GM12878 (cell line): ENCODE results near the gene ALCAM. TPM values are rescaled to one million over a fixed set of nuclear protein-coding genes. Genes with fewer than 3 reads are reported as not detected.

Experiments used
- ATAC-seq: fragments of 200-7000 bp; cut with Tn5 transposase; 3 replicates; pipeline ENCODE4 v1.9.1; 2020; ENCODE audit warnings: mild to moderate bottlenecking, moderate library complexity
- BruUV-seq: library from RNA; stranded (reverse); fragments of 400-500 nt; replicated peaks from 2 replicates; lab custom pipeline; 2021; lab: Mats Ljungman, UMichigan
- CTCF ChIA-PET: fragments of 300-600 bp; sonication (Branson Sonifier 250); formaldehyde crosslinking; extraction: SDS; loops from one replicate; lab custom pipeline; 2021; ENCODE audit warnings: inconsistent platforms; lab: Yijun Ruan, JAX
- POLR2A ChIA-PET: fragments of 350-600 bp; formaldehyde crosslinking; extraction: SDS; loops from one replicate; lab custom pipeline; 2021; ENCODE audit warnings: inconsistent platforms; lab: Charles Lee
- RAD21 ChIA-PET: fragments of 300-600 bp; sonication (Branson Sonifier 250); formaldehyde crosslinking; loops from one replicate; lab custom pipeline; 2023; ENCODE audit warnings: antibody characterized with exemption; ENCODE audit not compliant: unreplicated experiment; lab: Charles Lee
- SMC1A ChIA-PET: fragments of 300-600 bp; sonication (Branson Sonifier 250); formaldehyde crosslinking; loops from one replicate; lab custom pipeline; 2023; ENCODE audit not compliant: unreplicated experiment, uncharacterized antibody; lab: Charles Lee
- DNase-seq: peaks from one replicate; pipeline ENCODE4 v3.0.0-alpha.2; 2011; ENCODE audit warnings: low read depth, low spot score
- FAIRE-seq: peaks from 3 replicates; lab custom pipeline; 2011; peaks lifted over from hg19 to GRCh38; lab: Jason Lieb, UNC
- H2AFZ ChIP-seq: 2 replicates; pipeline ENCODE4 v1.6.0; 2011; ENCODE audit warnings: low read depth, low read length, control low read depth; ENCODE audit not compliant: control insufficient read depth
- H3K27ac ChIP-seq: 2 replicates; pipeline ENCODE4 v1.5.1; 2011; ENCODE audit warnings: control low read depth; ENCODE audit not compliant: control insufficient read depth, insufficient read depth
- H3K27me3 ChIP-seq, 2 experiments: replicated peaks in 1 of 2; 2 replicates each; pipeline versions ENCODE4 v1.6.0 to v1.6.1; 2011; ENCODE audit warnings: low read length in 1 of 2; ENCODE audit not compliant: control insufficient read depth in 2 of 2, insufficient read depth in 2 of 2
- H3K36me3 ChIP-seq, 2 experiments: 2 replicates each; pipeline ENCODE4 v1.5.1; 2011; ENCODE audit warnings: low read length in 1 of 2; ENCODE audit not compliant: control insufficient read depth in 2 of 2, insufficient read depth in 2 of 2
- H3K4me1 ChIP-seq: 2 replicates; pipeline ENCODE4 v1.6.1; 2011; ENCODE audit warnings: mild to moderate bottlenecking, low read length, moderate library complexity, mixed read lengths; ENCODE audit not compliant: control insufficient read depth, insufficient read depth
- H3K4me2 ChIP-seq: 2 replicates; pipeline ENCODE4 v1.6.0; 2011; ENCODE audit warnings: control low read depth; ENCODE audit not compliant: control insufficient read depth, insufficient read depth
- H3K4me3 ChIP-seq: fragments of 200-600 bp; sonication (generic); 2 replicates; pipeline ENCODE4 v1.5.1; 2016
- H3K79me2 ChIP-seq: 2 replicates; pipeline ENCODE4 v1.6.0; 2011; ENCODE audit warnings: low read length; ENCODE audit not compliant: control insufficient read depth, insufficient read depth
- H3K9ac ChIP-seq: 2 replicates; pipeline ENCODE4 v1.8.0; 2011; ENCODE audit warnings: low read length, control low read depth, mixed read lengths; ENCODE audit not compliant: control insufficient read depth, insufficient read depth
- H3K9me3 ChIP-seq: replicated peaks from 3 replicates; pipeline ENCODE4 v1.5.1; 2011; ENCODE audit warnings: mild to moderate bottlenecking, low read length; ENCODE audit not compliant: control insufficient read depth, insufficient read depth
- H4K20me1 ChIP-seq: 2 replicates; pipeline ENCODE4 v1.6.0; 2011; ENCODE audit not compliant: control insufficient read depth, insufficient read depth
- BRCA1 ChIP-seq: IDR thresholded peaks from 2 replicates; pipeline ENCODE4 v1.6.1; 2011; ENCODE audit warnings: low read depth, low read length, improper control_type of control experiment
- EED ChIP-seq: sonication (generic); IDR thresholded peaks from 2 replicates; pipeline ENCODE4 v1.6.1; 2016; ENCODE audit warnings: antibody characterized with exemption, low read depth
- HDAC2 ChIP-seq: fragments of 200-600 bp; sonication (generic); IDR thresholded peaks from 2 replicates; pipeline ENCODE4 v1.6.1; 2017
- KDM1A ChIP-seq: fragments of 200-600 bp; sonication (generic); IDR thresholded peaks from 2 replicates; pipeline ENCODE4 v1.6.1; 2016; ENCODE audit warnings: borderline replicate concordance
- MTA3 ChIP-seq: IDR thresholded peaks from 2 replicates; pipeline ENCODE4 v1.6.1; 2012; ENCODE audit warnings: low read length, inconsistent platforms, borderline replicate concordance
- MXI1 ChIP-seq: fragments of 150-350 bp; IDR thresholded peaks from 2 replicates; pipeline ENCODE4 v1.6.1; 2011; ENCODE audit warnings: low read depth, mild to moderate bottlenecking, inconsistent platforms, low read length, improper control_type of control experiment
- NFYB ChIP-seq: IDR thresholded peaks from 2 replicates; pipeline ENCODE4 v1.6.1; 2011; ENCODE audit warnings: low read depth, mild to moderate bottlenecking, low read length, improper control_type of control experiment, moderate library complexity; ENCODE audit not compliant: insufficient read depth
- RAD21 ChIP-seq: IDR thresholded peaks from 2 replicates; pipeline ENCODE4 v1.6.1; 2011; ENCODE audit warnings: mild to moderate bottlenecking, low read depth, low read length, moderate library complexity; ENCODE audit not compliant: insufficient read depth
- RCOR1 ChIP-seq: conservative IDR thresholded peaks from 2 replicates; pipeline ENCODE4 v1.6.1; 2012; ENCODE audit warnings: low read depth, low read length, improper control_type of control experiment
- TARDBP ChIP-seq: IDR thresholded peaks from 2 replicates; pipeline ENCODE4 v1.6.1; 2016; ENCODE audit warnings: borderline replicate concordance
- WGBS: methylation state at CpG from one replicate; pipeline ENCODE4 v1.1.6; 2016; ENCODE audit warnings: low lambda C conversion rate; ENCODE audit not compliant: insufficient replicate concordance, insufficient coverage; ENCODE audit errors: missing lambda C conversion rate; 5-methylcytosine and 5-hydroxymethylcytosine counted together
- in situ Hi-C: fragments of 300-500 bp; cut with MboI; formaldehyde crosslinking; loops from 9 replicates; pipeline ENCODE4 v1.14.3; 2018; ENCODE audit warnings: mixed read lengths
- intact Hi-C: fragments of 100-400 bp; cut with micrococcal nuclease; formaldehyde crosslinking; loops from one replicate; pipeline ENCODE4 v1.14.2; 2022; ENCODE audit not compliant: unreplicated experiment
- polyA plus RNA-seq, 11 experiments: library from polyadenylated mRNA; depleted of rRNA in 4 of 11; unstranded in 6 of 11; stranded (reverse) in 5 of 11; fragments of >200 nt; fragmentation: Nextera tagmentation in 4 of 11; fragmentation: Illumina TruSeq in 1 of 11; extraction: Ambion mirVana in 4 of 11; extraction: Trizol in 1 of 11; gene quantifications; 1 replicate in 1 of 11; 2 replicates in 10 of 11; pipeline versions ENCODE4 v1.2.1 to v1.2.3, GENCODE V29; 2011 to 2016; ENCODE audit warnings: inconsistent platforms in 2 of 11, missing spikeins in 2 of 11, low read depth in 1 of 11
- total RNA-seq, 4 experiments: library from RNA; depleted of rRNA in 3 of 4; stranded (reverse); fragments of >200 nt in 3 of 4; fragmentation: Illumina TruSeq in 1 of 4; extraction: Trizol in 1 of 4; gene quantifications; 2 replicates each; pipeline versions ENCODE4 v1.2.1 to v1.2.3, GENCODE V29; 2013 to 2021
- TF ChIP-seq, protein P1 (sequence below): fragments of 450-650 bp; IDR thresholded peaks from 2 replicates; pipeline ENCODE4 v1.6.1; 2016; ENCODE audit warnings: mild to moderate bottlenecking
- TF ChIP-seq, protein P2 (sequence below): IDR thresholded peaks from 2 replicates; pipeline ENCODE4 v1.6.1; 2012; ENCODE audit warnings: low read depth, low read length, improper control_type of control experiment
- TF ChIP-seq, protein P3 (sequence below): IDR thresholded peaks from 2 replicates; pipeline ENCODE4 v1.6.1; 2012; ENCODE audit warnings: low read length, inconsistent platforms
- TF ChIP-seq, protein P4 (sequence below): fragments of 450-650 bp; formaldehyde crosslinking; IDR thresholded peaks from 2 replicates; pipeline ENCODE4 v1.4.0; 2022; ENCODE audit warnings: mild to moderate bottlenecking, moderate library complexity
- TF ChIP-seq, protein P5 (sequence below): fragments of 450-650 bp; formaldehyde crosslinking; IDR thresholded peaks from 2 replicates; pipeline ENCODE4 v1.4.0; 2020; ENCODE audit warnings: mild to moderate bottlenecking, moderate library complexity

The ALCAM gene
- total and polyA plus RNA-seq, 10 of the 15 experiments (the other 5 are each of a cell fraction or from before 2014, with no cell fraction given): 12.2 to 54.2 (median 32.6) TPM

DNA sequence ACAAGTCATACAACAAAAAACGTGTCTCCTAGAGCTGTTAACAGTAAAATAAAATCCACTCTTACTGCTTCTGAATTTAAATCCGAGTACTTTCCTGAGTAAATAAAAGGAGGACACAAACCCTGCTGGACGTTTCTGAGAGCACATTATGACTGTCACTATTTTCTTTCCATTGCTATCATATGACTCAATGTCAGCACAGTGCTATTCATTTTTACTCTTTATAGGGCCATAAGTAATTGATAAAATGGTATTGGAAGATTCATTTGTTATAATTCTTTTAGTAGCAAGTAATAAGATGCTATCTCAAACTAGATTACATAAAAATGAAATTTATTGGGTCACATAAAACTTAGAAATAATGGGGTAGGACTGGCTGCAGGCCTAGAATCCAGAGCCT, 68.6 kb downstream of the ALCAM start:
- POLR2A ChIA-PET: no interaction called here
- WGBS: 82% methylated on average over 3 of the region's 3 CpGs
- no peaks in the 10 kb centered on the region; the same call in 2 of the 3 replicates for H3K9me3 ChIP-seq
- H3K9ac ChIP-seq: no peak overlapping the region
- H3K27me3 ChIP-seq: no peaks in the 10 kb centered on the region
- H4K20me1 ChIP-seq: no peaks in the 10 kb centered on the region
- in situ Hi-C loops (no loop called here), intact Hi-C loops (no loop called here)
- RAD21 ChIA-PET: no interaction called here
- no peak overlapping the region for H3K4me2 ChIP-seq
- no peaks in the 10 kb centered on the region for H3K79me2 ChIP-seq
- DNase-seq (no peak), FAIRE-seq (no peak), ATAC-seq (no peak)
- H3K36me3 ChIP-seq: no peaks in the 10 kb centered on the region
- SMC1A ChIA-PET: no interaction called here
- CTCF ChIA-PET: no interaction called here
- H3K4me1 ChIP-seq: no peaks in the 10 kb centered on the region
- H3K27ac ChIP-seq: no peak overlapping the region
- no TSS peak for BruUV-seq
- H2AFZ ChIP-seq: no peak overlapping the region
- H3K4me3 ChIP-seq: no peak overlapping the region
- TF ChIP-seq, protein P1, sequence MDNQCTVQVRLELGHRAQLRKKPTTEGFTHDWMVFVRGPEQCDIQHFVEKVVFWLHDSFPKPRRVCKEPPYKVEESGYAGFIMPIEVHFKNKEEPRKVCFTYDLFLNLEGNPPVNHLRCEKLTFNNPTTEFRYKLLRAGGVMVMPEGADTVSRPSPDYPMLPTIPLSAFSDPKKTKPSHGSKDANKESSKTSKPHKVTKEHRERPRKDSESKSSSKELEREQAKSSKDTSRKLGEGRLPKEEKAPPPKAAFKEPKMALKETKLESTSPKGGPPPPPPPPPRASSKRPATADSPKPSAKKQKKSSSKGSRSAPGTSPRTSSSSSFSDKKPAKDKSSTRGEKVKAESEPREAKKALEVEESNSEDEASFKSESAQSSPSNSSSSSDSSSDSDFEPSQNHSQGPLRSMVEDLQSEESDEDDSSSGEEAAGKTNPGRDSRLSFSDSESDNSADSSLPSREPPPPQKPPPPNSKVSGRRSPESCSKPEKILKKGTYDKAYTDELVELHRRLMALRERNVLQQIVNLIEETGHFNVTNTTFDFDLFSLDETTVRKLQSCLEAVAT: no peak
- TF ChIP-seq TARDBP (no peak), RAD21 (no peak), RCOR1 (no peak), KDM1A (no peak), BRCA1 (no peak), EED (no peak), HDAC2 (no peak), MTA3 (no peak), MXI1 (no peak), NFYB (no peak)
- TF ChIP-seq, protein P2, sequence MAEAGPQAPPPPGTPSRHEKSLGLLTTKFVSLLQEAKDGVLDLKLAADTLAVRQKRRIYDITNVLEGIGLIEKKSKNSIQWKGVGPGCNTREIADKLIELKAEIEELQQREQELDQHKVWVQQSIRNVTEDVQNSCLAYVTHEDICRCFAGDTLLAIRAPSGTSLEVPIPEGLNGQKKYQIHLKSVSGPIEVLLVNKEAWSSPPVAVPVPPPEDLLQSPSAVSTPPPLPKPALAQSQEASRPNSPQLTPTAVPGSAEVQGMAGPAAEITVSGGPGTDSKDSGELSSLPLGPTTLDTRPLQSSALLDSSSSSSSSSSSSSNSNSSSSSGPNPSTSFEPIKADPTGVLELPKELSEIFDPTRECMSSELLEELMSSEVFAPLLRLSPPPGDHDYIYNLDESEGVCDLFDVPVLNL: no peak
- TF ChIP-seq, protein P3, sequence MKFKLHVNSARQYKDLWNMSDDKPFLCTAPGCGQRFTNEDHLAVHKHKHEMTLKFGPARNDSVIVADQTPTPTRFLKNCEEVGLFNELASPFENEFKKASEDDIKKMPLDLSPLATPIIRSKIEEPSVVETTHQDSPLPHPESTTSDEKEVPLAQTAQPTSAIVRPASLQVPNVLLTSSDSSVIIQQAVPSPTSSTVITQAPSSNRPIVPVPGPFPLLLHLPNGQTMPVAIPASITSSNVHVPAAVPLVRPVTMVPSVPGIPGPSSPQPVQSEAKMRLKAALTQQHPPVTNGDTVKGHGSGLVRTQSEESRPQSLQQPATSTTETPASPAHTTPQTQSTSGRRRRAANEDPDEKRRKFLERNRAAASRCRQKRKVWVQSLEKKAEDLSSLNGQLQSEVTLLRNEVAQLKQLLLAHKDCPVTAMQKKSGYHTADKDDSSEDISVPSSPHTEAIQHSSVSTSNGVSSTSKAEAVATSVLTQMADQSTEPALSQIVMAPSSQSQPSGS: no peak
- TF ChIP-seq, protein P4, sequence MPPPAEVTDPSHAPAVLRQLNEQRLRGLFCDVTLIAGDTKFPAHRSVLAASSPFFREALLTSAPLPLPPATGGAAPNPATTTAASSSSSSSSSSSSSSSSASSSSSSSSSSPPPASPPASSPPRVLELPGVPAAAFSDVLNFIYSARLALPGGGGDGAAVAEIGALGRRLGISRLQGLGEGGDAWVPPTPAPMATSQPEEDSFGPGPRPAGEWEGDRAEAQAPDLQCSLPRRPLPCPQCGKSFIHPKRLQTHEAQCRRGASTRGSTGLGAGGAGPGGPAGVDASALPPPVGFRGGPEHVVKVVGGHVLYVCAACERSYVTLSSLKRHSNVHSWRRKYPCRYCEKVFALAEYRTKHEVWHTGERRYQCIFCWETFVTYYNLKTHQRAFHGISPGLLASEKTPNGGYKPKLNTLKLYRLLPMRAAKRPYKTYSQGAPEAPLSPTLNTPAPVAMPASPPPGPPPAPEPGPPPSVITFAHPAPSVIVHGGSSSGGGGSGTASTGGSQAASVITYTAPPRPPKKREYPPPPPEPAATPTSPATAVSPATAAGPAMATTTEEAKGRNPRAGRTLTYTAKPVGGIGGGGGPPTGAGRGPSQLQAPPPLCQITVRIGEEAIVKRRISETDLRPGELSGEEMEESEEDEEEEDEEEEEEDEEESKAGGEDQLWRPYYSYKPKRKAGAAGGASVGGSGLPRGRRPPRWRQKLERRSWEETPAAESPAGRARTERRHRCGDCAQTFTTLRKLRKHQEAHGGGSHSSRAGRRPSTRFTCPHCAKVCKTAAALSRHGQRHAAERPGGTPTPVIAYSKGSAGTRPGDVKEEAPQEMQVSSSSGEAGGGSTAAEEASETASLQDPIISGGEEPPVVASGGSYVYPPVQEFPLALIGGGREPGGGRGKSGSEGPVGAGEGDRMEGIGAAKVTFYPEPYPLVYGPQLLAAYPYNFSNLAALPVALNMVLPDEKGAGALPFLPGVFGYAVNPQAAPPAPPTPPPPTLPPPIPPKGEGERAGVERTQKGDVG: no peak
- TF ChIP-seq, protein P5, sequence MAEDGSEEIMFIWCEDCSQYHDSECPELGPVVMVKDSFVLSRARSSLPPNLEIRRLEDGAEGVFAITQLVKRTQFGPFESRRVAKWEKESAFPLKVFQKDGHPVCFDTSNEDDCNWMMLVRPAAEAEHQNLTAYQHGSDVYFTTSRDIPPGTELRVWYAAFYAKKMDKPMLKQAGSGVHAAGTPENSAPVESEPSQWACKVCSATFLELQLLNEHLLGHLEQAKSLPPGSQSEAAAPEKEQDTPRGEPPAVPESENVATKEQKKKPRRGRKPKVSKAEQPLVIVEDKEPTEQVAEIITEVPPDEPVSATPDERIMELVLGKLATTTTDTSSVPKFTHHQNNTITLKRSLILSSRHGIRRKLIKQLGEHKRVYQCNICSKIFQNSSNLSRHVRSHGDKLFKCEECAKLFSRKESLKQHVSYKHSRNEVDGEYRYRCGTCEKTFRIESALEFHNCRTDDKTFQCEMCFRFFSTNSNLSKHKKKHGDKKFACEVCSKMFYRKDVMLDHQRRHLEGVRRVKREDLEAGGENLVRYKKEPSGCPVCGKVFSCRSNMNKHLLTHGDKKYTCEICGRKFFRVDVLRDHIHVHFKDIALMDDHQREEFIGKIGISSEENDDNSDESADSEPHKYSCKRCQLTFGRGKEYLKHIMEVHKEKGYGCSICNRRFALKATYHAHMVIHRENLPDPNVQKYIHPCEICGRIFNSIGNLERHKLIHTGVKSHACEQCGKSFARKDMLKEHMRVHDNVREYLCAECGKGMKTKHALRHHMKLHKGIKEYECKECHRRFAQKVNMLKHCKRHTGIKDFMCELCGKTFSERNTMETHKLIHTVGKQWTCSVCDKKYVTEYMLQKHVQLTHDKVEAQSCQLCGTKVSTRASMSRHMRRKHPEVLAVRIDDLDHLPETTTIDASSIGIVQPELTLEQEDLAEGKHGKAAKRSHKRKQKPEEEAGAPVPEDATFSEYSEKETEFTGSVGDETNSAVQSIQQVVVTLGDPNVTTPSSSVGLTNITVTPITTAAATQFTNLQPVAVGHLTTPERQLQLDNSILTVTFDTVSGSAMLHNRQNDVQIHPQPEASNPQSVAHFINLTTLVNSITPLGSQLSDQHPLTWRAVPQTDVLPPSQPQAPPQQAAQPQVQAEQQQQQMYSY (CRISPR knock-in tag): no peak
